GM21723 (cell line): Measurements from ENCODE around the gene EXOC6.
"Not testable (repeated sequence)": the region's sequence is repeated elsewhere in the genome, so short reads cannot be mapped to it uniquely, and the experiment has no call there.

Source experiments
- ATAC-seq: cut with Tn5 transposase; IDR thresholded peaks from one replicate; pipeline ENCODE4 v1.9.1; 2021; ENCODE audit warnings: mild to moderate bottlenecking, moderate library complexity; ENCODE audit not compliant: unreplicated experiment

EXOC6 gene

GRCh38 chr10:92931597-92931996, 83.3 kb downstream of the EXOC6 start:
- no peak for ATAC-seq

- ATAC-seq = no peak
Measured at GRCh38 chr10:92937876-92938275, 89.6 kb downstream of the EXOC6 start.

GRCh38 chr10:92938841-92939240, 90.5 kb downstream of the EXOC6 start:
- ATAC-seq = no peak

GRCh38 chr10:92942226-92942625, 93.9 kb downstream of the EXOC6 start:
- no peak for ATAC-seq

- ATAC-seq = no peak
Measured at GRCh38 chr10:92946491-92946890, 98.2 kb downstream of the EXOC6 start.

GRCh38 chr10:92952573-92952972, 104.3 kb downstream of the EXOC6 start:
- ATAC-seq = not testable (repeated sequence)

- no peak for ATAC-seq
Measured at GRCh38 chr10:92957223-92958010, 109.1 kb downstream of the EXOC6 start.

- no peak for ATAC-seq
Measured at GRCh38 chr10:92961638-92962037, 113.3 kb downstream of the EXOC6 start.

- no peak for ATAC-seq
Measured at GRCh38 chr10:92965314-92965713, 117.0 kb downstream of the EXOC6 start.

- ATAC-seq = no peak
Measured at GRCh38 chr10:92967641-92968040, 119.3 kb downstream of the EXOC6 start.

- ATAC-seq = no peak
Measured at GRCh38 chr10:92969151-92969550, 120.8 kb downstream of the EXOC6 start.

- no peak for ATAC-seq
Measured at GRCh38 chr10:92970301-92971070, 122.2 kb downstream of the EXOC6 start.

- no peak for ATAC-seq
Measured at GRCh38 chr10:92972066-92972870, 123.9 kb downstream of the EXOC6 start.

- no peak for ATAC-seq
Measured at GRCh38 chr10:92972886-92973285, 124.6 kb downstream of the EXOC6 start.

- ATAC-seq = not testable (repeated sequence)
Measured at GRCh38 chr10:92976278-92976677, 128.0 kb downstream of the EXOC6 start.

GRCh38 chr10:92989250-92989649, 140.9 kb downstream of the EXOC6 start:
- no peak for ATAC-seq

GRCh38 chr10:92990615-92991014, 142.3 kb downstream of the EXOC6 start:
- no peak for ATAC-seq

- ATAC-seq = no peak
Measured at GRCh38 chr10:92991513-92991912, 143.2 kb downstream of the EXOC6 start.

- no peak for ATAC-seq
Measured at GRCh38 chr10:92993699-92994272, 145.5 kb downstream of the EXOC6 start.

- ATAC-seq = no peak
Measured at GRCh38 chr10:92995509-92995908, 147.2 kb downstream of the EXOC6 start.

GRCh38 chr10:92997620-92998019, 149.3 kb downstream of the EXOC6 start:
- no peak for ATAC-seq
